ENCODE data around the gene UST. TPM values are rescaled to one million over a fixed set of nuclear protein-coding genes. Genes with fewer than 3 reads are reported as not detected.
"Not testable (repeated sequence)": the region's sequence is repeated elsewhere in the genome, so short reads cannot be mapped to it uniquely, and the experiment has no call there.

Gene UST
- total and polyA plus RNA-seq, 9 of the 15 experiments (the other 6 are each of a cell fraction or from before 2014, with no cell fraction given) = 0.04 to 0.10 TPM; not detected in 7

DNA sequence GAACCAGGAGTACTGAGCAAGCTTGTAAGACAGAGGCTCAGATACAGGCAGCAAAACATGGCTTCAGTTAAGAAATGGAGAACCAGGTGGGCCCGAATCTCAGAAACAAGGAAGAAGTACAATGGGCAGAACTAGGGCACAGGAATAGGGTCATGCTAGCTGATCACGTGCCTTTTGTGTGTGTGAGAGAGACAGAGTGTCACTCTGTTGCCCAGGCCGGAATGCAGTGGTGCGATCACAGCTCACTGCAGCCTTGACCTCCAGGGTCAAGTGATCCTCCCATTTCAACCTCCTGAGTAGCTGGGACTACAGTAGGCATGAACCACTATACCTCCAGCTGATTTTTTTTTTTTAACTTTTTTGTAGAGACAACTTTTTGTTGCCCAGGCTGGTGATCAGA lies 257.8 kb downstream of the UST start (continued):
- TF ChIP-seq SMARCA4 (IDR thresholded peaks at IDR 0.05) (no peak), KLF6 (CRISPR knock-in tag; IDR thresholded peaks at IDR 0.05; ENCODE audit: borderline replicate concordance) (no peak), RHOXF2B (CRISPR knock-in tag; conservative IDR thresholded peaks at IDR 0.05) (no peak)

DNA sequence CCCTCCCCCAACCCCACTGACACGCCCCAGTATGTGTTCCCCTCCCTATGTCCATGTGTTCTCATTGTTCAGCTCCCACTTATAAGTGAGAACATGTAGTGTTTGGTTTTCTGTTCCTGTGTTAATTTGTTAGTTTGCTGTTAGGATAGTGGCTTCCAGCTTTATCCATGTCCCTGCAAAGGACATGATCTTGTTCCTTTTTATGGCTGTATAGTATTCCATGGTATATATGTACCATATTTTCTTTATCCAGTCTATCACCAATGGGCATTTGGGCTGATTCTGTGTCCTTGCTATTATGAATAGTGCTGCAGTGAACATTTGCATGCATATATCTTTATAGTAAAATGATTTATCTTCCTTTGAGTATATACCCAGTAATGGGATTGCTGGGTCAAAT lies 259.4 kb downstream of the UST start:
- POLR2A ChIA-PET; H3K9ac ChIP-seq (ENCODE audit: insufficient read depth in 1 of 2, low read depth in 2 of 2, low read length in 2 of 2); H3K27ac ChIP-seq (ENCODE audit: extremely low read depth, low read depth, low read length); BruUV-seq (replicated peaks); H3K36me3 ChIP-seq (ENCODE audit: control insufficient read depth, insufficient read depth, low read length); H3K9me1 ChIP-seq (ENCODE audit: control insufficient read depth, insufficient read depth, low read length); H3K4me1 ChIP-seq (replicated peaks in 1 of 2; ENCODE audit: control insufficient read depth in 2 of 2, insufficient read depth in 2 of 2, low read length in 2 of 2); ATAC-seq; H3K4me3 ChIP-seq; H3K4me2 ChIP-seq (ENCODE audit: insufficient read depth, low read length); H4K20me1 ChIP-seq (replicated peaks; ENCODE audit: control insufficient read depth, insufficient read depth, low read length); intact Hi-C loops (cut with micrococcal nuclease); H2AFZ ChIP-seq (ENCODE audit: low read depth, low read length); FAIRE-seq; H3K27me3 ChIP-seq (ENCODE audit: control insufficient read depth in 2 of 2, insufficient read depth in 2 of 2, low read length in 2 of 2); H3K9me3 ChIP-seq (replicated peaks; ENCODE audit: control insufficient read depth, insufficient read depth, low read depth, low read length); H3K79me2 ChIP-seq (ENCODE audit: control insufficient read depth, insufficient read depth, low read length); DNase-seq (ENCODE audit: extremely low read depth in 1 of 4, low spot score in 3 of 4); in situ Hi-C loops (cut with MboI): not testable (repeated sequence)
- WGBS (ENCODE audit: insufficient coverage, low coverage, missing lambda C conversion rate) = 0% methylated on average over 1 of the region's 1 CpG
- CTCF ChIA-PET (ENCODE audit: low intra/inter-chr PET ratio) = interaction anchor here (0.7 kb wide), 1 partner anchor 190 kb away, joined by 3 read pairs; no protein-coding TSS in a partner anchor
- TF ChIP-seq ZNF146 (CRISPR knock-in tag; IDR thresholded peaks at IDR 0.05; ENCODE audit: unreplicated experiment) = peak; percentile 83

DNA sequence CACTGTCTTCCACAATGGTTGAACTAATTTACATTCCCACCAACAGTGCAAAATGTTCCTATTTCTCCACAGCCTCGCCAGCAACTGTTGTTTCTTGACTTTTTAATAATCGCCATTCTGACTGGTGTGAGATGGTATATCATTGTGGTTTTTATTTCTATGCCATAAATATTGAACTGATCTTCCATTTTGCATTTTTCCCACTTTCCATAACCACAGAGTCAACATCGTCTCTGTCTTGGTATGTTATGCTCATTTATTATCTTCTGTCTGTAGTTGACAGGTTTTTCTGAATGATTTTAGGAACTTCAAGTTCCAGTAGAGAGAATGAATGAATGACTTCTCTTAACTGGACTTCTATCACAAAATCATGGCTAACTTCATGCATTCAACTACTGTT lies 259.8 kb downstream of the UST start:
- TF ChIP-seq, protein P1, sequence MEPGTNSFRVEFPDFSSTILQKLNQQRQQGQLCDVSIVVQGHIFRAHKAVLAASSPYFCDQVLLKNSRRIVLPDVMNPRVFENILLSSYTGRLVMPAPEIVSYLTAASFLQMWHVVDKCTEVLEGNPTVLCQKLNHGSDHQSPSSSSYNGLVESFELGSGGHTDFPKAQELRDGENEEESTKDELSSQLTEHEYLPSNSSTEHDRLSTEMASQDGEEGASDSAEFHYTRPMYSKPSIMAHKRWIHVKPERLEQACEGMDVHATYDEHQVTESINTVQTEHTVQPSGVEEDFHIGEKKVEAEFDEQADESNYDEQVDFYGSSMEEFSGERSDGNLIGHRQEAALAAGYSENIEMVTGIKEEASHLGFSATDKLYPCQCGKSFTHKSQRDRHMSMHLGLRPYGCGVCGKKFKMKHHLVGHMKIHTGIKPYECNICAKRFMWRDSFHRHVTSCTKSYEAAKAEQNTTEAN (CRISPR knock-in tag; IDR thresholded peaks at IDR 0.05) = no peak
- TF ChIP-seq ZNF174 (CRISPR knock-in tag; IDR thresholded peaks at IDR 0.05) (no peak), THRA (IDR thresholded peaks at IDR 0.05) (no peak), HSF4 (CRISPR knock-in tag; IDR thresholded peaks at IDR 0.05; ENCODE audit: borderline replicate concordance) (no peak), BRF2 (IDR thresholded peaks at IDR 0.05; ENCODE audit: borderline replicate concordance, insufficient read depth, insufficient read length) (no peak), ZFP36 (IDR thresholded peaks at IDR 0.05; ENCODE audit: low read depth, low read length, partially characterized antibody) (no peak), U2AF2 (optimal IDR thresholded peaks at IDR 0.05; ENCODE audit: low read depth, low read length) (no peak), ZBED1 (IDR thresholded peaks at IDR 0.05) (no peak)
- Histone ChIP-seq H3K79me2 (ENCODE audit: control insufficient read depth, insufficient read depth, low read length) (no peaks in the 10 kb centered on the region), H2AFZ (ENCODE audit: low read depth, low read length) (no peak overlapping the region), H3K27me3 (ENCODE audit: control insufficient read depth in 2 of 2, insufficient read depth in 2 of 2, low read length in 2 of 2) (peaks cover 4 to 7% of the 10 kb centered on the region in 2 experiments; a peak in 3 of 5 replicates), H3K4me2 (ENCODE audit: insufficient read depth, low read length) (no peak overlapping the region), H3K36me3 (ENCODE audit: control insufficient read depth, insufficient read depth, low read length) (no peaks in the 10 kb centered on the region), H3K9me3 (replicated peaks; ENCODE audit: control insufficient read depth, insufficient read depth, low read depth, low read length) (no peaks in the 10 kb centered on the region), H4K20me1 (replicated peaks; ENCODE audit: control insufficient read depth, insufficient read depth, low read length) (no peaks in the 10 kb centered on the region), H3K4me3 (no peak overlapping the region), H3K9me1 (ENCODE audit: control insufficient read depth, insufficient read depth, low read length) (no peaks in the 10 kb centered on the region), H3K9ac (ENCODE audit: insufficient read depth in 1 of 2, low read depth in 2 of 2, low read length in 2 of 2) (no peak overlapping the region), H3K27ac (ENCODE audit: extremely low read depth, low read depth, low read length) (no peak overlapping the region), H3K4me1 (replicated peaks in 1 of 2; ENCODE audit: control insufficient read depth in 2 of 2, insufficient read depth in 2 of 2, low read length in 2 of 2) (no peaks in the 10 kb centered on the region)
- intact Hi-C loops (cut with micrococcal nuclease) = no loop called here
- BruUV-seq (replicated peaks) = no TSS peak
- WGBS (ENCODE audit: insufficient coverage, low coverage, missing lambda C conversion rate) = 0% methylated on average over 3 of the region's 3 CpGs
- ChIA-PET CTCF (ENCODE audit: low intra/inter-chr PET ratio) (interaction anchor here (0.7 kb wide), 1 partner anchor 191 kb away, joined by 3 read pairs; no protein-coding TSS in a partner anchor), POLR2A (no interaction called here)
- no peak for FAIRE-seq
- no peak for DNase-seq (ENCODE audit: extremely low read depth in 1 of 4, low spot score in 3 of 4)
- no peak for ATAC-seq
- in situ Hi-C loops (cut with MboI) = no loop called here
